Endothelial cell of umbilical vein (primary cell): Measurements from ENCODE around the gene SRSF2. TPM values are rescaled to one million over a fixed set of nuclear protein-coding genes. Genes with fewer than 3 reads are reported as not detected.

ENCODE experiments used
- BruUV-seq: library from RNA; stranded (reverse); fragments of 400-500 nt; replicated peaks from 2 replicates; lab custom pipeline; 2021; lab: Mats Ljungman, UMichigan
- CTCF ChIA-PET: fragments of 300-600, 350-600 bp; sonication (Branson Sonifier 250); formaldehyde crosslinking; loops from one replicate; lab custom pipeline; 2021; ENCODE audit warnings: antibody characterized with exemption, inconsistent platforms; lab: Charles Lee
- POLR2A ChIA-PET: fragments of 300-600, 350-600 bp; sonication (Branson Sonifier 250); formaldehyde crosslinking; loops from one replicate; lab custom pipeline; 2021; ENCODE audit warnings: antibody characterized with exemption, inconsistent platforms; lab: Charles Lee
- DNase-seq: peaks from one replicate; pipeline ENCODE4 v3.0.0-alpha.2; 2011; ENCODE audit warnings: low read depth, low spot score
- FAIRE-seq: peaks from 2 replicates; lab custom pipeline; 2011; peaks lifted over from hg19 to GRCh38; lab: Jason Lieb, UNC
- H2AFZ ChIP-seq: 2 replicates; pipeline ENCODE4 v1.6.0; 2012; ENCODE audit warnings: low read depth, low read length, control low read depth, inconsistent platforms
- H3K27ac ChIP-seq: 2 replicates; pipeline ENCODE4 v1.5.1; 2011; ENCODE audit warnings: low read depth, mild to moderate bottlenecking, control low read depth, low read length, moderate library complexity; ENCODE audit not compliant: insufficient read depth
- H3K27me3 ChIP-seq, 2 experiments: 2 replicates each; pipeline versions ENCODE4 v1.6.0 to v1.6.1; 2011; ENCODE audit warnings: low read length in 2 of 2, mixed read lengths in 1 of 2; ENCODE audit not compliant: control insufficient read depth in 2 of 2, insufficient read depth in 2 of 2
- H3K36me3 ChIP-seq, 2 experiments: 2 replicates in 1 of 2; 3 replicates in 1 of 2; pipeline ENCODE4 v1.5.1; 2011; ENCODE audit warnings: low read length in 2 of 2, mild to moderate bottlenecking in 1 of 2, moderate library complexity in 1 of 2; ENCODE audit not compliant: control insufficient read depth in 2 of 2, insufficient read depth in 2 of 2; ENCODE audit errors: extremely low read depth in 1 of 2
- H3K4me1 ChIP-seq: 3 replicates; pipeline ENCODE4 v1.5.1; 2011; ENCODE audit warnings: mild to moderate bottlenecking, low read length; ENCODE audit not compliant: control insufficient read depth, insufficient read depth; ENCODE audit errors: extremely low read depth
- H3K4me2 ChIP-seq: 2 replicates; pipeline ENCODE4 v1.6.1; 2011; ENCODE audit warnings: low read length, control low read depth, mixed read lengths; ENCODE audit not compliant: insufficient read depth
- H3K4me3 ChIP-seq, 3 experiments: fragments of 200-600 bp in 1 of 3; sonication (generic), shearing (Covaris generic) in 1 of 3; replicated peaks in 1 of 3; 2 replicates each; pipeline ENCODE4 v1.5.1; 2011 to 2016; ENCODE audit warnings: control low read depth in 3 of 3, low read length in 3 of 3, mild to moderate bottlenecking in 2 of 3, inconsistent platforms in 1 of 3, low read depth in 1 of 3, moderate library complexity in 1 of 3; ENCODE audit not compliant: insufficient read depth in 1 of 3
- H3K79me2 ChIP-seq: 2 replicates; pipeline ENCODE4 v1.6.0; 2012; ENCODE audit warnings: low read length, inconsistent platforms; ENCODE audit not compliant: control insufficient read depth, insufficient read depth
- H3K9ac ChIP-seq: replicated peaks from 2 replicates; pipeline ENCODE3; 2011; ENCODE audit warnings: low read length, control low read depth; ENCODE audit not compliant: insufficient read depth; ENCODE audit errors: extremely low read depth
- H3K9me1 ChIP-seq: replicated peaks from 3 replicates; pipeline ENCODE4 v1.6.0; 2011; ENCODE audit warnings: mild to moderate bottlenecking, low read length; ENCODE audit not compliant: control insufficient read depth, insufficient read depth; ENCODE audit errors: extremely low read depth
- H3K9me3 ChIP-seq: replicated peaks from 2 replicates; pipeline ENCODE4 v1.5.1; 2012; ENCODE audit warnings: low read length, inconsistent platforms; ENCODE audit not compliant: control insufficient read depth, insufficient read depth
- H4K20me1 ChIP-seq: replicated peaks from 2 replicates; pipeline ENCODE3; 2011; ENCODE audit warnings: mild to moderate bottlenecking, low read length; ENCODE audit not compliant: control insufficient read depth, insufficient read depth; ENCODE audit errors: extremely low read depth
- EZH2 ChIP-seq: IDR thresholded peaks from 2 replicates; pipeline ENCODE4 v1.6.1; 2012; ENCODE audit warnings: borderline replicate concordance, low read depth, mild to moderate bottlenecking, moderate library complexity, low read length, inconsistent platforms; ENCODE audit not compliant: severe bottlenecking
- FOS ChIP-seq: IDR thresholded peaks from 2 replicates; pipeline ENCODE4 v1.6.1; 2011; ENCODE audit warnings: mild to moderate bottlenecking, low read length, moderate library complexity, borderline replicate concordance; ENCODE audit not compliant: insufficient read depth
- GATA2 ChIP-seq: IDR thresholded peaks from 2 replicates; pipeline ENCODE4 v1.7.0; 2011; ENCODE audit warnings: low read depth, mild to moderate bottlenecking, moderate library complexity, mixed read lengths, low read length; ENCODE audit not compliant: insufficient read length, insufficient read depth
- JUN ChIP-seq: IDR thresholded peaks from 2 replicates; pipeline ENCODE4 v1.6.1; 2011; ENCODE audit warnings: borderline replicate concordance, low read depth; ENCODE audit not compliant: insufficient read length, insufficient read depth
- MYC ChIP-seq: IDR thresholded peaks from one replicate; pipeline ENCODE4 v1.6.1; 2011; ENCODE audit warnings: mild to moderate bottlenecking, low read depth, low read length
- POLR2A ChIP-seq: IDR thresholded peaks from 2 replicates; pipeline ENCODE4 v1.6.1; 2012; ENCODE audit warnings: low read depth, mild to moderate bottlenecking, control low read depth, low read length
- POLR2AphosphoS5 ChIP-seq: IDR thresholded peaks from 2 replicates; pipeline ENCODE4 v1.6.1; 2012; ENCODE audit warnings: low read depth, mild to moderate bottlenecking, control low read depth, low read length, moderate library complexity; ENCODE audit not compliant: insufficient read depth
- dilution Hi-C: fragments of 300-500 bp; cut with MboI; formaldehyde crosslinking; loops from one replicate; pipeline ENCODE4 v1.15.0; 2019; ENCODE audit warnings: low sequenced_read_pairs; ENCODE audit not compliant: extremely low pct_ligation_motif_present
- intact Hi-C: fragments of 100-400 bp; cut with micrococcal nuclease; formaldehyde crosslinking; loops from one replicate; pipeline ENCODE4 v1.10.0; 2022
- polyA plus RNA-seq, 4 experiments: library from polyadenylated mRNA; depleted of rRNA in 3 of 4; stranded (reverse) in 3 of 4; unstranded in 1 of 4; fragments of >200 nt; gene quantifications; 2 replicates each; pipeline versions ENCODE4 v1.2.1 to v1.2.3, GENCODE V29; 2011 to 2012; ENCODE audit warnings: missing spikeins in 1 of 4
- total RNA-seq: library from RNA; stranded (reverse); gene quantifications from 2 replicates; pipeline ENCODE4 v1.2.3, GENCODE V29; 2021
- TF ChIP-seq, protein P1 (sequence below), 2 donors: IDR thresholded peaks; 1 replicate in 1 of 2; 2 replicates in 1 of 2; pipeline ENCODE4 v1.5.1; 2011; ENCODE audit warnings: low read length in 2 of 2, mild to moderate bottlenecking in 2 of 2, moderate library complexity in 2 of 2, control low read depth in 1 of 2, inconsistent platforms in 1 of 2, low read depth in 1 of 2; ENCODE audit not compliant: insufficient read depth in 1 of 2; ENCODE audit errors: extremely low read depth in 1 of 2
- TF ChIP-seq, protein P2 (sequence below): IDR thresholded peaks from 2 replicates; pipeline ENCODE4 v1.6.1; 2011; ENCODE audit not compliant: insufficient read depth, insufficient read length

The SRSF2 gene
- total and polyA plus RNA-seq, 2 donors (not counting 3 experiments of a cell fraction or from before 2014, with no cell fraction given): 283 to 307 TPM

DNA sequence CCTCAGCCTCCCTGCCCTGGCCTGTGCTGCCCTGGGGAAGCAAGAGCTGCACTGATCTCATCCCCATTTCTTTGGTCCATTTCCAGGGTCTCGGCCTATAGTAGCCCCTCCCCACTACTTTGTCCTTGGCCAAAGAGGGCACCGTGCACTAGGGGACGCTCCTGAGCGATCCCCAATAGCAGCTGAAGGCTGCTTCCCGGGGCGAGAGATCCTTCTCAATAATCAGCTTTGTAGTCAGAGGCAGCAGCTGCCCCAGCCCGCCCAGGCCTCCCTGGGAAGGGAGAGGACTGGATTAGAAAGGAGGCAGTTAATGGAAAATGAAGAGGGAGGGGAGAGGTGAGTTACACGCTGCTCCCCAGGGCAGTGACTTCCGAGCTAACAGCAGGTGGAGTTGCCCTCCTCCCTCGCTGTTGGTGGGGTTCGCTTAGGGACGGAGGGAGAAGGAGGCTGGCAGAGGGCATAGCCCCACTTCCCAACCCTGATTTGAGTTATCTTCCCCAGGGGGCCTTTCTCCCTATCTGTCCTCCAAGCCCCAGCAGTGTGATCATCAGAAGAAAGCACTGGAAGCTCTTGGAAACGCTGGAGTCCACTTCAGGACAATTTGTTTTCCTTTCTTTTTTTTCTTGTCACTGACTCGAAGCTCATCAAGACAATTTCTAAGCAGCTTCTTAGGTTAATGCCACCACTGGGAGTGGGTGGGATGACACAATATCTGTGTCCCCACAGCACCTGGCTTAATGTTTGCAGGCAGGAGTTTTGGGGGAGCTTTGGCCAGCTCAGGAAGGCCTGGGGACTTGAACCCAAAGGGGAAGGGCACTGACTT is 28.9 kb downstream of the SRSF2 start:
- no peak for FAIRE-seq
- POLR2A ChIA-PET: no interaction called here

DNA sequence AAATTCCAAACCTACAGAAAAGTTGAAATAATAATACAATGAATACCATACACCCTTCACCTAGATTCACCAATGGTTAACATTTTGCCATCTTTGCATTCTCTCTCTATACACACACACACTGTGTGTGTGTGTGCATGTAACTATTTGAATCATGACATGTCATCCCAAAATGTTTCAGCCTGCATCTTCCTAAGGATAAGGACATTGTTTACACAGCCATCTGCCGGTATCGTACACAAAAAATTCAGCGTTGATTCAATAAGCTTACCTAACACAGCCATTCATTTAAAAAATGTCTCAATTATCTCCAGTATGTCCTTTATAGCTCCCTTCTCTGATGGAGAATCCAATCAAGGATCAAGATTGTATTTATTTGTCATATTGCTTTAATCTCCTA is 30.3 kb downstream of the SRSF2 start:
- dilution Hi-C loops (no loop called here), intact Hi-C loops (no loop called here)
- Histone ChIP-seq H3K4me2 (no peak overlapping the region), H3K27ac (no peak overlapping the region), H3K9me1 (no peaks in the 10 kb centered on the region), H3K4me3 (no peak overlapping the region), H2AFZ (no peak overlapping the region), H3K9ac (no peak overlapping the region), H3K9me3 (no peaks in the 10 kb centered on the region), H3K4me1 (peaks cover 20% of the 10 kb centered on the region), H3K36me3 (no peaks in the 10 kb centered on the region), H3K27me3 (no peaks in the 10 kb centered on the region), H4K20me1 (no peaks in the 10 kb centered on the region), H3K79me2 (peaks cover 69% of the 10 kb centered on the region)
- TF ChIP-seq EZH2: no peak
- no peak for TF ChIP-seq MYC
- TF ChIP-seq, protein P1, sequence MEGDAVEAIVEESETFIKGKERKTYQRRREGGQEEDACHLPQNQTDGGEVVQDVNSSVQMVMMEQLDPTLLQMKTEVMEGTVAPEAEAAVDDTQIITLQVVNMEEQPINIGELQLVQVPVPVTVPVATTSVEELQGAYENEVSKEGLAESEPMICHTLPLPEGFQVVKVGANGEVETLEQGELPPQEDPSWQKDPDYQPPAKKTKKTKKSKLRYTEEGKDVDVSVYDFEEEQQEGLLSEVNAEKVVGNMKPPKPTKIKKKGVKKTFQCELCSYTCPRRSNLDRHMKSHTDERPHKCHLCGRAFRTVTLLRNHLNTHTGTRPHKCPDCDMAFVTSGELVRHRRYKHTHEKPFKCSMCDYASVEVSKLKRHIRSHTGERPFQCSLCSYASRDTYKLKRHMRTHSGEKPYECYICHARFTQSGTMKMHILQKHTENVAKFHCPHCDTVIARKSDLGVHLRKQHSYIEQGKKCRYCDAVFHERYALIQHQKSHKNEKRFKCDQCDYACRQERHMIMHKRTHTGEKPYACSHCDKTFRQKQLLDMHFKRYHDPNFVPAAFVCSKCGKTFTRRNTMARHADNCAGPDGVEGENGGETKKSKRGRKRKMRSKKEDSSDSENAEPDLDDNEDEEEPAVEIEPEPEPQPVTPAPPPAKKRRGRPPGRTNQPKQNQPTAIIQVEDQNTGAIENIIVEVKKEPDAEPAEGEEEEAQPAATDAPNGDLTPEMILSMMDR (IDR thresholded peaks at IDR 0.05; ENCODE audit: extremely low read depth in 1 of 2, insufficient read depth in 1 of 2, low read depth in 1 of 2, low read length in 2 of 2): no peak
- no peak for TF ChIP-seq POLR2A
- no peak for TF ChIP-seq JUN
- no peak for TF ChIP-seq POLR2AphosphoS5
- TF ChIP-seq, protein P2, sequence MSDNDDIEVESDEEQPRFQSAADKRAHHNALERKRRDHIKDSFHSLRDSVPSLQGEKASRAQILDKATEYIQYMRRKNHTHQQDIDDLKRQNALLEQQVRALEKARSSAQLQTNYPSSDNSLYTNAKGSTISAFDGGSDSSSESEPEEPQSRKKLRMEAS: no peak
- TF ChIP-seq GATA2: no peak
- TF ChIP-seq FOS: no peak
- POLR2A ChIA-PET: no interaction called here
- FAIRE-seq (no peak), DNase-seq (no peak)
- CTCF ChIA-PET: interaction anchor here (5.9 kb wide), 1 partner anchor 25 kb away, joined by 43 read pairs; no protein-coding TSS in a partner anchor
- no TSS peak for BruUV-seq

More for the DNA sequence above, 28.9 kb downstream of the SRSF2 start:
- H3K27me3 ChIP-seq: no peaks in the 10 kb centered on the region
- no peak overlapping the region for H3K27ac ChIP-seq
- H2AFZ ChIP-seq: no peak overlapping the region
- H3K9me3 ChIP-seq: no peaks in the 10 kb centered on the region
- no peak overlapping the region for H3K4me2 ChIP-seq
- H3K4me3 ChIP-seq: no peak overlapping the region
- no peak for DNase-seq
- CTCF ChIA-PET: interaction anchor here (1.0 to 5.9 kb wide), 6 partner anchors 9 to 185 kb away, joined by 3 to 43 read pairs (median 6); no protein-coding TSS in a partner anchor
- peaks cover 22% of the 10 kb centered on the region for H3K4me1 ChIP-seq
- dilution Hi-C loops: no loop called here
- H3K79me2 ChIP-seq: peaks cover 61% of the 10 kb centered on the region
- H3K9me1 ChIP-seq: no peaks in the 10 kb centered on the region
- no peak for TF ChIP-seq EZH2
- TF ChIP-seq, protein P1 (IDR thresholded peaks at IDR 0.05; ENCODE audit: extremely low read depth in 1 of 2, insufficient read depth in 1 of 2, low read depth in 1 of 2, low read length in 2 of 2): peak; percentile 5 to 15
- intact Hi-C loops: no loop called here
- H3K9ac ChIP-seq: no peak overlapping the region
- H4K20me1 ChIP-seq: no peaks in the 10 kb centered on the region
- BruUV-seq: no TSS peak
- no peaks in the 10 kb centered on the region for H3K36me3 ChIP-seq
